PFSK-1 (cell line): ENCODE measurements around the gene ZNF503.

Source experiments
- FOXP2 ChIP-seq: optimal IDR thresholded peaks from 2 replicates; pipeline ENCODE3; 2011; ENCODE audit warnings: borderline replicate concordance, control low read depth, inconsistent platforms; ENCODE audit not compliant: insufficient read depth; ENCODE audit errors: extremely low read length, extremely low read depth
- POLR2AphosphoS5 ChIP-seq: IDR thresholded peaks from 2 replicates; pipeline ENCODE4 v1.6.1; 2012; ENCODE audit warnings: low read depth, mild to moderate bottlenecking, control low read depth, low read length, moderate library complexity
- REST ChIP-seq, 2 experiments: IDR thresholded peaks; 2 replicates each; pipeline versions ENCODE4 v1.6.1 to v1.8.0; 2011 to 2012; ENCODE audit warnings: low read depth in 2 of 2, low read length in 2 of 2, control low read depth in 1 of 2, inconsistent platforms in 1 of 2, mild to moderate bottlenecking in 1 of 2, moderate library complexity in 1 of 2; ENCODE audit not compliant: insufficient read depth in 1 of 2
- TAF1 ChIP-seq: IDR thresholded peaks from 2 replicates; pipeline ENCODE4 v1.6.1; 2012; ENCODE audit warnings: low read length, control low read depth, borderline replicate concordance; ENCODE audit not compliant: insufficient read depth

- no peak for TF ChIP-seq TAF1
- no peak for TF ChIP-seq FOXP2
- no peak for TF ChIP-seq POLR2AphosphoS5
- no peak for TF ChIP-seq REST (IDR thresholded peaks at IDR 0.05; ENCODE audit: insufficient read depth in 1 of 2, low read depth in 2 of 2, low read length in 2 of 2)
Measured at GRCh38 chr10:75431180-75432111, 29.9 kb upstream of the ZNF503 start, which contains the start of gene LRMDA.
